GM23338 (cell line): ENCODE data around the gene MAP2K2. TPM values are rescaled to one million over a fixed set of nuclear protein-coding genes. Genes with fewer than 3 reads are reported as not detected.

Experiments
- ATAC-seq: fragments of 200-7000 bp; cut with Tn5 transposase; 3 replicates; pipeline ENCODE4 v1.9.1; 2020
- DNase-seq: peaks from one replicate; pipeline ENCODE4 v3.0.0-alpha.2; 2015; ENCODE audit warnings: low spot score
- H2AFZ ChIP-seq: fragments of 200-600 bp; sonication (generic); 2 replicates; pipeline ENCODE4 v1.8.0; 2016; ENCODE audit warnings: antibody characterized with exemption, mild to moderate bottlenecking, moderate library complexity
- H3F3A ChIP-seq: fragments of 200-600 bp; sonication (generic); replicated peaks from 2 replicates; pipeline ENCODE4 v1.8.0; 2017; ENCODE audit warnings: antibody characterized with exemption, mixed run types, low read depth
- H3K27ac ChIP-seq: fragments of 200-600 bp; sonication (generic); 2 replicates; pipeline ENCODE4 v1.6.1; 2016; ENCODE audit warnings: low read depth
- H3K27me3 ChIP-seq: fragments of 200-600 bp; sonication (generic); 2 replicates; pipeline ENCODE4 v1.8.0; 2016; ENCODE audit warnings: mild to moderate bottlenecking, mixed run types, moderate library complexity; ENCODE audit not compliant: insufficient read depth
- H3K36me3 ChIP-seq: fragments of 200-600 bp; sonication (generic); 2 replicates; pipeline ENCODE4 v1.8.0; 2016; ENCODE audit warnings: mild to moderate bottlenecking; ENCODE audit not compliant: insufficient read depth
- H3K4me1 ChIP-seq: fragments of 200-600 bp; sonication (generic); 2 replicates; pipeline ENCODE4 v1.8.0; 2016; ENCODE audit warnings: mild to moderate bottlenecking, moderate library complexity; ENCODE audit not compliant: insufficient read depth
- H3K4me2 ChIP-seq: fragments of 200-600 bp; sonication (generic); 2 replicates; pipeline ENCODE4 v1.7.1; 2017; ENCODE audit warnings: mixed run types
- H3K4me3 ChIP-seq: fragments of 200-600 bp; sonication (generic); 2 replicates; pipeline ENCODE4 v1.6.1; 2016; ENCODE audit warnings: mixed run types
- H3K79me2 ChIP-seq: fragments of 200-600 bp; sonication (generic); replicated peaks from 2 replicates; pipeline ENCODE4 v1.8.0; 2017; ENCODE audit warnings: mild to moderate bottlenecking; ENCODE audit not compliant: insufficient read depth
- H3K9me2 ChIP-seq: fragments of 200-600 bp; sonication (generic); 2 replicates; pipeline ENCODE4 v1.8.0; 2017; ENCODE audit not compliant: insufficient read depth
- H4K20me1 ChIP-seq: fragments of 200-600 bp; sonication (generic); replicated peaks from 2 replicates; pipeline ENCODE4 v1.8.0; 2017; ENCODE audit warnings: mild to moderate bottlenecking; ENCODE audit not compliant: insufficient read depth
- H3K27ac Mint-ChIP-seq: 2 replicates; pipeline ENCODE4 v1.8.0; 2020; ENCODE audit warnings: inconsistent platforms, mild to moderate bottlenecking, moderate library complexity, mixed read lengths
- H3K27me3 Mint-ChIP-seq: 3 replicates; pipeline ENCODE4 v1.8.0; 2022; ENCODE audit warnings: low read depth, mild to moderate bottlenecking, moderate library complexity, mixed read lengths, inconsistent platforms; ENCODE audit not compliant: insufficient read depth, poor library complexity
- H3K36me3 Mint-ChIP-seq: 3 replicates; pipeline ENCODE4 v1.8.0; 2021; ENCODE audit warnings: low read depth, mild to moderate bottlenecking, inconsistent platforms, moderate library complexity, mixed read lengths
- H3K4me1 Mint-ChIP-seq: 3 replicates; pipeline ENCODE4 v1.8.0; 2020; ENCODE audit warnings: mild to moderate bottlenecking, inconsistent platforms, mixed read lengths
- H3K4me3 Mint-ChIP-seq: 3 replicates; pipeline ENCODE4 v1.8.0; 2021; ENCODE audit warnings: moderate library complexity, mild to moderate bottlenecking, inconsistent platforms, mixed read lengths
- H3K9me3 Mint-ChIP-seq: 3 replicates; pipeline ENCODE4 v1.8.0; 2020; ENCODE audit warnings: moderate library complexity, mild to moderate bottlenecking, inconsistent platforms, mixed read lengths
- EZH2 ChIP-seq: fragments of 200-600 bp; sonication (generic); IDR thresholded peaks from one replicate; pipeline ENCODE4 v1.8.0; 2017; ENCODE audit warnings: antibody characterized with exemption, mild to moderate bottlenecking, low read depth; ENCODE audit not compliant: unreplicated experiment
- POLR2AphosphoS5 ChIP-seq: IDR thresholded peaks from 2 replicates; pipeline ENCODE4 v1.6.1; 2016; ENCODE audit warnings: antibody characterized with exemption, low read depth
- polyA plus RNA-seq: library from polyadenylated mRNA; unstranded; fragments of >200 nt; fragmentation: Nextera tagmentation; extraction: Ambion mirVana; gene quantifications from 2 replicates; pipeline ENCODE4 v1.2.1, GENCODE V29; 2016
- total RNA-seq: library from RNA; depleted of rRNA; stranded (reverse); fragments of >200 nt; shearing (Covaris generic); gene quantifications from 2 replicates; pipeline ENCODE4 v1.2.3, GENCODE V29; 2014
- TF ChIP-seq, protein P1 (sequence below): fragments of 250-450 bp; sonication (Bioruptor Pico); IDR thresholded peaks from 2 replicates; pipeline ENCODE4 v1.5.0; 2020; ENCODE audit warnings: mild to moderate bottlenecking, moderate library complexity

The MAP2K2 gene
- total and polyA plus RNA-seq, 2 experiments from 2014 or later: 99.7 to 151 TPM

DNA sequence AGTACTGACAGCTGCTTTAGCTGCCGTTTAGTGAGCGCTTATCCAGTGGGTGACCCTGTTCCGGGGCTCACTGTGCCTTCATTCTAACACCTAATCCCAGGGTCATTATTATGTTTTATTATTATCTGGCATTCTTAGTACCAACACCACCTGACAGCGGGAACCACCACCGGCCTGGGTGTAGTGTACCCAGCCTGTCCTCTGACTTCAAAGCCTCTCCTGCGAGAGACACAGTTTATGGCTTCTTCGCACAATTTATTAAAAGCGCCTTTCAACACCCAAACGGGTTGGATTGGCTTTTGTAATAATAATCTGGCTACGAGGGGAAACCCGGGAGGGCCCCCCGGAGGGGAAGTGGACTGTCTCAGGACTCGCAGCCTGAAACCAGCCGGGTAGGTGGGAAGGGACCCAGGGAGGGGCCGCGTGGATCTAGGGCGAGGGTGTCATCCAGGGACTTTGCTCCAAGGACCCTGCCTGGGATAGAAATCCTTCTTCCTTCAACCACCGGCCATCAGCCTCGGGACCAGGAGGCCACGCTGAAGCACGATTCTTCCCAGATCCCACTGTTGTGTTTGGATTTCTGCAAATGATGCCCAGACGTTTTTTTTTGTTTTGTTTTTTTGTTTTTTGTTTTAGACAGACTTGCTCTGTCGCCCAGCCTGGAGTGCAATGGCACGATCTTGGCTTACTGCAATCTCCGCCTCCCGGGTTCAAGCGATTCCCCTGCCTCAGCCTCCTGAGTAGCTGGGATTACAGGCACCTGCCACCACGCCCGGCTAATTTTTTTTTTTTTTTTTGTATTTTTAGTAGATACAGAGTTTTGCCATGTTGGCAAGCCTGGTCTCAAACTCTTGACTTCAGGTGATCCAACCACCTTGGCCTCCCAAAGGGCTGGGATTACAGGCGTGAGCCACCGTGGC, 55.6 kb downstream of the MAP2K2 start:
- ATAC-seq (no peak), DNase-seq (no peak)
- H3K4me1 Mint-ChIP-seq: peaks cover 10% of the 10 kb centered on the region
- H3K4me3 Mint-ChIP-seq: peak overlapping the region; percentile 70
- peak overlapping the region; percentile 75 for H3K4me3 ChIP-seq
- no peaks in the 10 kb centered on the region for H3K9me2 ChIP-seq
- peaks cover 30% of the 10 kb centered on the region for H3K27me3 ChIP-seq
- no peak overlapping the region for H3K27ac ChIP-seq
- H3K27ac Mint-ChIP-seq: no peak overlapping the region
- H3K27me3 Mint-ChIP-seq: peaks cover 28% of the 10 kb centered on the region
- H3K36me3 Mint-ChIP-seq: peaks cover 3% of the 10 kb centered on the region; the same call in 1 of the 3 replicates
- peaks cover 12% of the 10 kb centered on the region for H3K4me1 ChIP-seq
- H3K36me3 ChIP-seq: no peaks in the 10 kb centered on the region
- peaks cover 17% of the 10 kb centered on the region for H3K79me2 ChIP-seq
- H4K20me1 ChIP-seq: peaks cover 5% of the 10 kb centered on the region; the same call in 1 of the 2 replicates
- peak overlapping the region; percentile 88 for H3K4me2 ChIP-seq
- H3K9me3 Mint-ChIP-seq: no peaks in the 10 kb centered on the region; the same call in 2 of the 3 replicates
- no peak overlapping the region for H2AFZ ChIP-seq
- peaks cover 9% of the 10 kb centered on the region for H3F3A ChIP-seq
- TF ChIP-seq, protein P1, sequence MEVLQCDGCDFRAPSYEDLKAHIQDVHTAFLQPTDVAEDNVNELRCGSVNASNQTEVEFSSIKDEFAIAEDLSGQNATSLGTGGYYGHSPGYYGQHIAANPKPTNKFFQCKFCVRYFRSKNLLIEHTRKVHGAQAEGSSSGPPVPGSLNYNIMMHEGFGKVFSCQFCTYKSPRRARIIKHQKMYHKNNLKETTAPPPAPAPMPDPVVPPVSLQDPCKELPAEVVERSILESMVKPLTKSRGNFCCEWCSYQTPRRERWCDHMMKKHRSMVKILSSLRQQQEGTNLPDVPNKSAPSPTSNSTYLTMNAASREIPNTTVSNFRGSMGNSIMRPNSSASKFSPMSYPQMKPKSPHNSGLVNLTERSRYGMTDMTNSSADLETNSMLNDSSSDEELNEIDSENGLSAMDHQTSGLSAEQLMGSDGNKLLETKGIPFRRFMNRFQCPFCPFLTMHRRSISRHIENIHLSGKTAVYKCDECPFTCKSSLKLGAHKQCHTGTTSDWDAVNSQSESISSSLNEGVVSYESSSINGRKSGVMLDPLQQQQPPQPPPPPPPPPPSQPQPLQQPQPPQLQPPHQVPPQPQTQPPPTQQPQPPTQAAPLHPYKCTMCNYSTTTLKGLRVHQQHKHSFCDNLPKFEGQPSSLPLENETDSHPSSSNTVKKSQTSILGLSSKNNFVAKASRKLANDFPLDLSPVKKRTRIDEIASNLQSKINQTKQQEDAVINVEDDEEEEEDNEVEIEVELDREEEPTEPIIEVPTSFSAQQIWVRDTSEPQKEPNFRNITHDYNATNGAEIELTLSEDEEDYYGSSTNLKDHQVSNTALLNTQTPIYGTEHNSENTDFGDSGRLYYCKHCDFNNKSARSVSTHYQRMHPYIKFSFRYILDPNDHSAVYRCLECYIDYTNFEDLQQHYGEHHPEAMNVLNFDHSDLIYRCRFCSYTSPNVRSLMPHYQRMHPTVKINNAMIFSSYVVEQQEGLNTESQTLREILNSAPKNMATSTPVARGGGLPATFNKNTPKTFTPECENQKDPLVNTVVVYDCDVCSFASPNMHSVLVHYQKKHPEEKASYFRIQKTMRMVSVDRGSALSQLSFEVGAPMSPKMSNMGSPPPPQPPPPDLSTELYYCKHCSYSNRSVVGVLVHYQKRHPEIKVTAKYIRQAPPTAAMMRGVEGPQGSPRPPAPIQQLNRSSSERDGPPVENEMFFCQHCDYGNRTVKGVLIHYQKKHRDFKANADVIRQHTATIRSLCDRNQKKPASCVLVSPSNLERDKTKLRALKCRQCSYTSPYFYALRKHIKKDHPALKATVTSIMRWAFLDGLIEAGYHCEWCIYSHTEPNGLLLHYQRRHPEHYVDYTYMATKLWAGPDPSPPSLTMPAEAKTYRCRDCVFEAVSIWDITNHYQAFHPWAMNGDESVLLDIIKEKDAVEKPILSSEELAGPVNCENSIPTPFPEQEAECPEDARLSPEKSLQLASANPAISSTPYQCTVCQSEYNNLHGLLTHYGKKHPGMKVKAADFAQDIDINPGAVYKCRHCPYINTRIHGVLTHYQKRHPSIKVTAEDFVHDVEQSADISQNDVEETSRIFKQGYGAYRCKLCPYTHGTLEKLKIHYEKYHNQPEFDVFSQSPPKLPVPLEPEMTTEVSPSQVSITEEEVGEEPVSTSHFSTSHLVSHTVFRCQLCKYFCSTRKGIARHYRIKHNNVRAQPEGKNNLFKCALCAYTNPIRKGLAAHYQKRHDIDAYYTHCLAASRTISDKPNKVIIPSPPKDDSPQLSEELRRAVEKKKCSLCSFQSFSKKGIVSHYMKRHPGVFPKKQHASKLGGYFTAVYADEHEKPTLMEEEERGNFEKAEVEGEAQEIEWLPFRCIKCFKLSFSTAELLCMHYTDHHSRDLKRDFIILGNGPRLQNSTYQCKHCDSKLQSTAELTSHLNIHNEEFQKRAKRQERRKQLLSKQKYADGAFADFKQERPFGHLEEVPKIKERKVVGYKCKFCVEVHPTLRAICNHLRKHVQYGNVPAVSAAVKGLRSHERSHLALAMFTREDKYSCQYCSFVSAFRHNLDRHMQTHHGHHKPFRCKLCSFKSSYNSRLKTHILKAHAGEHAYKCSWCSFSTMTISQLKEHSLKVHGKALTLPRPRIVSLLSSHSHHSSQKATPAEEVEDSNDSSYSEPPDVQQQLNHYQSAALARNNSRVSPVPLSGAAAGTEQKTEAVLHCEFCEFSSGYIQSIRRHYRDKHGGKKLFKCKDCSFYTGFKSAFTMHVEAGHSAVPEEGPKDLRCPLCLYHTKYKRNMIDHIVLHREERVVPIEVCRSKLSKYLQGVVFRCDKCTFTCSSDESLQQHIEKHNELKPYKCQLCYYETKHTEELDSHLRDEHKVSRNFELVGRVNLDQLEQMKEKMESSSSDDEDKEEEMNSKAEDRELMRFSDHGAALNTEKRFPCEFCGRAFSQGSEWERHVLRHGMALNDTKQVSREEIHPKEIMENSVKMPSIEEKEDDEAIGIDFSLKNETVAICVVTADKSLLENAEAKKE (CRISPR knock-in tag): no peak
- TF ChIP-seq EZH2 (peak; percentile 68), POLR2AphosphoS5 (no peak)
